ENCODE measurements around the gene C1orf159. TPM values are rescaled to one million over a fixed set of nuclear protein-coding genes. Genes with fewer than 3 reads are reported as not detected.

Gene C1orf159
- total and polyA plus RNA-seq, 9 of the 15 experiments (the other 6 are each of a cell fraction or from before 2014, with no cell fraction given), result 0.28 to 54.9 (median 10.6) TPM

GRCh38 chr1:1081311-1082238 is 34.3 kb downstream of the C1orf159 start (continued):
- TF ChIP-seq MLLT1 (IDR thresholded peaks at IDR 0.05) (0 out of 4 replicates have a peak, but pooled peaks of 1 of the 2 experiments have one; percentile 16), HDAC8 (tag; IDR thresholded peaks at IDR 0.05) (no peak), MBD2 (IDR thresholded peaks at IDR 0.05; ENCODE audit: borderline replicate concordance, low read depth) (no peak)

- intact Hi-C loops (cut with micrococcal nuclease), result no loop called here
- no peaks in the 10 kb centered on the region for H3K79me2 ChIP-seq (ENCODE audit: control insufficient read depth, insufficient read depth, low read length)
- no peaks in the 10 kb centered on the region for H4K20me1 ChIP-seq (replicated peaks; ENCODE audit: control insufficient read depth, insufficient read depth, low read length)
- H3K27me3 ChIP-seq (ENCODE audit: control insufficient read depth in 2 of 2, insufficient read depth in 2 of 2, low read length in 2 of 2), result no peaks in the 10 kb centered on the region
- in situ Hi-C loops (cut with MboI), result no loop called here
- CTCF ChIA-PET (ENCODE audit: low intra/inter-chr PET ratio), result no interaction called here
- H3K9ac ChIP-seq (ENCODE audit: insufficient read depth in 1 of 2, low read depth in 2 of 2, low read length in 2 of 2), result peak overlapping the region in 1 of 2 experiments; percentile 20; a peak in 1 of 4 replicates
- POLR2A ChIA-PET, result interaction anchor here (1.0 kb wide), 1 partner anchor 157 kb away, joined by 3 read pairs; no protein-coding TSS in a partner anchor
- no peak overlapping the region for H3K27ac ChIP-seq (ENCODE audit: extremely low read depth, low read depth, low read length)
- peaks cover 12 to 61% of the 10 kb centered on the region in 2 experiments for H3K4me1 ChIP-seq (replicated peaks in 1 of 2; ENCODE audit: control insufficient read depth in 2 of 2, insufficient read depth in 2 of 2, low read length in 2 of 2)
- H3K9me1 ChIP-seq (ENCODE audit: control insufficient read depth, insufficient read depth, low read length), result no peaks in the 10 kb centered on the region
- BruUV-seq (replicated peaks), result no TSS peak
- no peak overlapping the region for H3K4me2 ChIP-seq (ENCODE audit: insufficient read depth, low read length)
- peak in 1 of 4 experiments; percentile 41 for DNase-seq (ENCODE audit: extremely low read depth in 1 of 4, low spot score in 3 of 4)
- no peak overlapping the region for H2AFZ ChIP-seq (ENCODE audit: low read depth, low read length)
- no peaks in the 10 kb centered on the region; the same call in 1 of the 2 replicates for H3K9me3 ChIP-seq (replicated peaks; ENCODE audit: control insufficient read depth, insufficient read depth, low read depth, low read length)
- no peak overlapping the region for H3K4me3 ChIP-seq
- H3K36me3 ChIP-seq (ENCODE audit: control insufficient read depth, insufficient read depth, low read length), result peaks cover 14% of the 10 kb centered on the region; the same call in 1 of the 3 replicates
- ATAC-seq, result no peak
- WGBS (ENCODE audit: insufficient coverage, low coverage, missing lambda C conversion rate), result 42% methylated on average over 7 of the region's 9 CpGs
- FAIRE-seq, result no peak
- TF ChIP-seq MYC (IDR thresholded peaks at IDR 0.05; ENCODE audit: low read depth, low read length) (no peak), MYC (CRISPR knock-in tag; IDR thresholded peaks at IDR 0.05; ENCODE audit: borderline replicate concordance, low read depth) (no peak), RCOR1 (IDR thresholded peaks at IDR 0.05; ENCODE audit: borderline replicate concordance in 1 of 2, low read depth in 2 of 2, low read length in 2 of 2) (no peak), TGIF2 (CRISPR knock-in tag; IDR thresholded peaks at IDR 0.05) (no peak), ATF3 (IDR thresholded peaks at IDR 0.05) (no peak), ATF3 (CRISPR knock-in tag; conservative IDR thresholded peaks at IDR 0.05) (no peak), ZNF586 (CRISPR knock-in tag; conservative IDR thresholded peaks at IDR 0.05) (no peak), ZNF668 (CRISPR knock-in tag; IDR thresholded peaks at IDR 0.05) (no peak), RBM22 (IDR thresholded peaks at IDR 0.05; ENCODE audit: low read depth, low read length, poor library complexity, severe bottlenecking) (no peak), ZEB2 (IDR thresholded peaks at IDR 0.05) (no peak), YBX1 (IDR thresholded peaks at IDR 0.05) (no peak), ZNF146 (CRISPR knock-in tag; IDR thresholded peaks at IDR 0.05; ENCODE audit: unreplicated experiment) (no peak), FOXO4 (CRISPR knock-in tag; IDR thresholded peaks at IDR 0.05) (no peak), SP2 (IDR thresholded peaks at IDR 0.05; ENCODE audit: extremely low read depth, low read depth, low read length, poor library complexity, severe bottlenecking) (no peak)
These were observed 35.0 kb downstream of the C1orf159 start for GRCh38 chr1:1080951-1081310.
